ENCODE results near the gene HSF4.

DNA sequence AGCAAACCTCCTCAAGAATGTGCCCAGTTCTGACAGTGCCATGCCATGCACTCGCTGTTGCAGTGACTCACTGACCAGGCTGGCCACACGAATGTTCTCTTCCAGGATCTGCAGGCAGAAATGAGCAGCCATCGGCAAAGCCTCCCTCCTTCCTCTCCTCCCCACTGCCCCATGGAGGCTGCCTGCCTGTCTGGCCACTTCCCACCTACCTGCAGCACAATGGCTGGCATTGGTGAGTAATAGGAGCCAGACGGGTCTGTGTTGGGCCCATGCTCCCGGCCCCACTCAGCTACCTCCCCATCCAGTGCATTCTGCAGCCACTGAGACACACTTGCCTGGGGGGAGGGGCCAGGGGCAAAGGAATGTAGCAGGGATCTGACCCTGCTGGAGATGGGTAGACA is 22.0 kb downstream of the HSF4 start:
- TF ChIP-seq, protein P1, sequence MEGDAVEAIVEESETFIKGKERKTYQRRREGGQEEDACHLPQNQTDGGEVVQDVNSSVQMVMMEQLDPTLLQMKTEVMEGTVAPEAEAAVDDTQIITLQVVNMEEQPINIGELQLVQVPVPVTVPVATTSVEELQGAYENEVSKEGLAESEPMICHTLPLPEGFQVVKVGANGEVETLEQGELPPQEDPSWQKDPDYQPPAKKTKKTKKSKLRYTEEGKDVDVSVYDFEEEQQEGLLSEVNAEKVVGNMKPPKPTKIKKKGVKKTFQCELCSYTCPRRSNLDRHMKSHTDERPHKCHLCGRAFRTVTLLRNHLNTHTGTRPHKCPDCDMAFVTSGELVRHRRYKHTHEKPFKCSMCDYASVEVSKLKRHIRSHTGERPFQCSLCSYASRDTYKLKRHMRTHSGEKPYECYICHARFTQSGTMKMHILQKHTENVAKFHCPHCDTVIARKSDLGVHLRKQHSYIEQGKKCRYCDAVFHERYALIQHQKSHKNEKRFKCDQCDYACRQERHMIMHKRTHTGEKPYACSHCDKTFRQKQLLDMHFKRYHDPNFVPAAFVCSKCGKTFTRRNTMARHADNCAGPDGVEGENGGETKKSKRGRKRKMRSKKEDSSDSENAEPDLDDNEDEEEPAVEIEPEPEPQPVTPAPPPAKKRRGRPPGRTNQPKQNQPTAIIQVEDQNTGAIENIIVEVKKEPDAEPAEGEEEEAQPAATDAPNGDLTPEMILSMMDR (conservative IDR thresholded peaks at IDR 0.05; ENCODE audit: low read length): no peak
- no peak for TF ChIP-seq EZH2phosphoT487 (IDR thresholded peaks at IDR 0.05; ENCODE audit: borderline replicate concordance)

All from Loucy (cell line).